GM19395 (cell line): ENCODE results near the gene KCNE1.

ENCODE experiments used
- ATAC-seq: cut with Tn5 transposase; IDR thresholded peaks from one replicate; pipeline ENCODE4 v1.9.1; 2021; ENCODE audit warnings: mild to moderate bottlenecking, moderate library complexity; ENCODE audit not compliant: unreplicated experiment

Gene KCNE1

GRCh38 chr21:34536311-34536710 is 24.3 kb upstream of the KCNE1 start:
- no peak for ATAC-seq

GRCh38 chr21:34535886-34536285 is 23.9 kb upstream of the KCNE1 start:
- ATAC-seq: no peak

GRCh38 chr21:34534522-34534921 is 22.5 kb upstream of the KCNE1 start:
- no peak for ATAC-seq

- no peak for ATAC-seq
These were observed 21.9 kb upstream of the KCNE1 start for GRCh38 chr21:34533938-34534337.

- ATAC-seq: no peak
These were observed 19.4 kb upstream of the KCNE1 start for GRCh38 chr21:34531399-34531798.

- no peak for ATAC-seq
These were observed 18.3 kb upstream of the KCNE1 start for GRCh38 chr21:34530261-34530660.

GRCh38 chr21:34528131-34528561 is 16.1 kb upstream of the KCNE1 start:
- no peak for ATAC-seq

GRCh38 chr21:34526618-34527290 is 14.7 kb upstream of the KCNE1 start:
- ATAC-seq: peak; percentile 75

- ATAC-seq: no peak
These were observed 14.2 kb upstream of the KCNE1 start for GRCh38 chr21:34526241-34526617.

- no peak for ATAC-seq
These were observed 12.9 kb upstream of the KCNE1 start for GRCh38 chr21:34524646-34525601.

- ATAC-seq: no peak
These were observed 11.1 kb upstream of the KCNE1 start for GRCh38 chr21:34523019-34523555.

GRCh38 chr21:34522284-34522683 is 10.3 kb upstream of the KCNE1 start:
- ATAC-seq: no peak

- ATAC-seq: no peak
These were observed 9.6 kb upstream of the KCNE1 start for GRCh38 chr21:34521561-34521960.

GRCh38 chr21:34520764-34521508 is 8.9 kb upstream of the KCNE1 start:
- no peak for ATAC-seq

GRCh38 chr21:34520281-34520680 is 8.3 kb upstream of the KCNE1 start:
- ATAC-seq: no peak

GRCh38 chr21:34519694-34520093 is 7.7 kb upstream of the KCNE1 start:
- ATAC-seq: no peak

- ATAC-seq: no peak
These were observed 7.0 kb upstream of the KCNE1 start for GRCh38 chr21:34519016-34519415.

- no peak for ATAC-seq
These were observed 6.3 kb upstream of the KCNE1 start for GRCh38 chr21:34518301-34518700.

GRCh38 chr21:34517491-34518245 is 5.7 kb upstream of the KCNE1 start:
- ATAC-seq: no peak

GRCh38 chr21:34517039-34517438 is 5.0 kb upstream of the KCNE1 start:
- no peak for ATAC-seq
